ENCODE measurements around the gene GNAZ. TPM values are rescaled to one million over a fixed set of nuclear protein-coding genes. Genes with fewer than 3 reads are reported as not detected.
"Not testable (repeated sequence)": the region's sequence is repeated elsewhere in the genome, so short reads cannot be mapped to it uniquely, and the experiment has no call there.

The GNAZ gene
- 10.5 and 12.8 TPM in 2 replicates for total RNA-seq (2014; rRNA removed; shearing (Covaris generic); ENCODE audit: low replicate concordance)

GRCh38 chr22:23070418-23071229 lies at the start of gene GNAZ:
Gene GNAZ (plus strand): TSS chr22:23070519. CDS start chr22:23095696, 25,177 bp downstream.
- no peaks in the 10 kb centered on the region for H3K27me3 ChIP-seq
- no peaks in the 10 kb centered on the region for H3K36me3 ChIP-seq
- peak within 1 kb of the TSS; percentile 66 for H3K4me3 ChIP-seq
- peak; percentile 44 for DNase-seq
- H3K9me3 ChIP-seq: no peaks in the 10 kb centered on the region

- Histone ChIP-seq H3K27me3 (no peaks in the 10 kb centered on the region), H3K9me3 (no peaks in the 10 kb centered on the region), H3K4me3 (no peak overlapping the region), H3K36me3 (no peaks in the 10 kb centered on the region)
- no peak for DNase-seq
Observed at GRCh38 chr22:23020659-23021293, 49.5 kb upstream of the GNAZ start.

- H3K9me3 ChIP-seq, H3K36me3 ChIP-seq, H3K27me3 ChIP-seq, H3K4me3 ChIP-seq, DNase-seq: not testable (repeated sequence)
Observed at GRCh38 chr22:23021660-23022353, 48.5 kb upstream of the GNAZ start.

GRCh38 chr22:23023294-23023693 lies 47.0 kb upstream of the GNAZ start:
- H3K4me3 ChIP-seq: no peak overlapping the region
- no peaks in the 10 kb centered on the region for H3K36me3 ChIP-seq
- no peaks in the 10 kb centered on the region for H3K9me3 ChIP-seq
- H3K27me3 ChIP-seq: no peaks in the 10 kb centered on the region
- DNase-seq: no peak

- H3K9me3 ChIP-seq: no peaks in the 10 kb centered on the region
- no peak overlapping the region for H3K4me3 ChIP-seq
- DNase-seq: no peak
- no peaks in the 10 kb centered on the region for H3K36me3 ChIP-seq
- H3K27me3 ChIP-seq: no peaks in the 10 kb centered on the region
Observed at GRCh38 chr22:23026777-23027176, 43.5 kb upstream of the GNAZ start.

GRCh38 chr22:23027849-23028248 lies 42.5 kb upstream of the GNAZ start:
- H3K9me3 ChIP-seq, H3K27me3 ChIP-seq, H3K4me3 ChIP-seq, H3K36me3 ChIP-seq, DNase-seq: not testable (repeated sequence)

- DNase-seq: no peak
Observed at GRCh38 chr22:23029521-23030228, 40.6 kb upstream of the GNAZ start.

GRCh38 chr22:23031381-23031780 lies 38.9 kb upstream of the GNAZ start:
- H3K27me3 ChIP-seq: no peaks in the 10 kb centered on the region
- H3K36me3 ChIP-seq: no peaks in the 10 kb centered on the region
- DNase-seq: no peak

More at GRCh38 chr22:23029521-23030228, 40.6 kb upstream of the GNAZ start:
- Histone ChIP-seq H3K9me3 (no peaks in the 10 kb centered on the region), H3K4me3 (no peak overlapping the region), H3K36me3 (no peaks in the 10 kb centered on the region), H3K27me3 (no peaks in the 10 kb centered on the region)

GRCh38 chr22:23031786-23032185 lies 38.5 kb upstream of the GNAZ start:
- H3K36me3 ChIP-seq: no peaks in the 10 kb centered on the region
- DNase-seq: no peak
- no peak overlapping the region for H3K4me3 ChIP-seq
- H3K9me3 ChIP-seq: no peaks in the 10 kb centered on the region
- no peaks in the 10 kb centered on the region for H3K27me3 ChIP-seq

More at GRCh38 chr22:23031381-23031780, 38.9 kb upstream of the GNAZ start:
- Histone ChIP-seq H3K4me3 (no peak overlapping the region), H3K9me3 (no peaks in the 10 kb centered on the region)

GRCh38 chr22:23032658-23033057 lies 37.7 kb upstream of the GNAZ start:
- H3K36me3 ChIP-seq: no peaks in the 10 kb centered on the region
- no peak overlapping the region for H3K4me3 ChIP-seq
- no peaks in the 10 kb centered on the region for H3K9me3 ChIP-seq
- no peaks in the 10 kb centered on the region for H3K27me3 ChIP-seq
- DNase-seq: no peak

GRCh38 chr22:23033116-23033905 lies 37.0 kb upstream of the GNAZ start:
- no peak overlapping the region for H3K4me3 ChIP-seq
- no peaks in the 10 kb centered on the region for H3K9me3 ChIP-seq
- no peaks in the 10 kb centered on the region for H3K27me3 ChIP-seq
- peak; percentile 16 for DNase-seq
- H3K36me3 ChIP-seq: no peaks in the 10 kb centered on the region

- H3K27me3 ChIP-seq: no peaks in the 10 kb centered on the region
- H3K4me3 ChIP-seq: no peak overlapping the region
Observed at GRCh38 chr22:23034621-23035556, 35.4 kb upstream of the GNAZ start.

GRCh38 chr22:23035557-23036277 lies 34.6 kb upstream of the GNAZ start:
- no peak for DNase-seq
- Histone ChIP-seq H3K27me3 (no peaks in the 10 kb centered on the region), H3K36me3 (no peaks in the 10 kb centered on the region), H3K9me3 (no peaks in the 10 kb centered on the region), H3K4me3 (no peak overlapping the region)

More at GRCh38 chr22:23034621-23035556, 35.4 kb upstream of the GNAZ start:
- H3K36me3 ChIP-seq: no peaks in the 10 kb centered on the region
- H3K9me3 ChIP-seq: no peaks in the 10 kb centered on the region
- DNase-seq: no peak

- no peaks in the 10 kb centered on the region for H3K27me3 ChIP-seq
- H3K9me3 ChIP-seq: no peaks in the 10 kb centered on the region
- H3K4me3 ChIP-seq: no peak overlapping the region
- DNase-seq: peak; percentile 73
- H3K36me3 ChIP-seq: no peaks in the 10 kb centered on the region
Observed at GRCh38 chr22:23036684-23037428, 33.5 kb upstream of the GNAZ start.

Measured in MG63 (cell line).